ENCODE data around the gene OR52B6.

DNA sequence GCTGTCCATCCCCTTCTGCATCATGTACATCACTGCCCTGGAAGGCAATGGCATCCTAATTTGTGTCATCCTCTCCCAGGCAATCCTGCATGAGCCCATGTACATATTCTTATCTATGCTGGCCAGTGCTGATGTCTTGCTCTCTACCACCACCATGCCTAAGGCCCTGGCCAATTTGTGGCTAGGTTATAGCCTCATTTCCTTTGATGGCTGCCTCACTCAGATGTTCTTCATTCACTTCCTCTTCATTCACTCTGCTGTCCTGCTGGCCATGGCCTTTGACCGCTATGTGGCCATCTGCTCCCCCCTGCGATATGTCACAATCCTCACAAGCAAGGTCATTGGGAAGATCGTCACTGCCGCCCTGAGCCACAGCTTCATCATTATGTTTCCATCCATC lies 337 bp downstream of the OR52B6 start:
- no peak for TF ChIP-seq EZH2 (IDR thresholded peaks at IDR 0.05; ENCODE audit: borderline replicate concordance, insufficient read depth, low read depth, low read length, poor library complexity, severe bottlenecking)
- TF ChIP-seq, protein P1, sequence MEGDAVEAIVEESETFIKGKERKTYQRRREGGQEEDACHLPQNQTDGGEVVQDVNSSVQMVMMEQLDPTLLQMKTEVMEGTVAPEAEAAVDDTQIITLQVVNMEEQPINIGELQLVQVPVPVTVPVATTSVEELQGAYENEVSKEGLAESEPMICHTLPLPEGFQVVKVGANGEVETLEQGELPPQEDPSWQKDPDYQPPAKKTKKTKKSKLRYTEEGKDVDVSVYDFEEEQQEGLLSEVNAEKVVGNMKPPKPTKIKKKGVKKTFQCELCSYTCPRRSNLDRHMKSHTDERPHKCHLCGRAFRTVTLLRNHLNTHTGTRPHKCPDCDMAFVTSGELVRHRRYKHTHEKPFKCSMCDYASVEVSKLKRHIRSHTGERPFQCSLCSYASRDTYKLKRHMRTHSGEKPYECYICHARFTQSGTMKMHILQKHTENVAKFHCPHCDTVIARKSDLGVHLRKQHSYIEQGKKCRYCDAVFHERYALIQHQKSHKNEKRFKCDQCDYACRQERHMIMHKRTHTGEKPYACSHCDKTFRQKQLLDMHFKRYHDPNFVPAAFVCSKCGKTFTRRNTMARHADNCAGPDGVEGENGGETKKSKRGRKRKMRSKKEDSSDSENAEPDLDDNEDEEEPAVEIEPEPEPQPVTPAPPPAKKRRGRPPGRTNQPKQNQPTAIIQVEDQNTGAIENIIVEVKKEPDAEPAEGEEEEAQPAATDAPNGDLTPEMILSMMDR (IDR thresholded peaks at IDR 0.05), result no peak
